DMS 273 (cell line): ENCODE measurements around the gene RETREG1.
"Not testable (repeated sequence)": the region's sequence is repeated elsewhere in the genome, so short reads cannot be mapped to it uniquely, and the experiment has no call there.

ENCODE experiments used
- DNase-seq: peaks from one replicate; lab custom pipeline; 2025; ENCODE audit not compliant: unreplicated experiment; lab: John Stamatoyannopoulos, UW

Gene RETREG1

GRCh38 chr5:16461026-16461425 lies 155.8 kb downstream of the RETREG1 start:
- no peak for DNase-seq

GRCh38 chr5:16459451-16459850 lies 157.3 kb downstream of the RETREG1 start:
- no peak for DNase-seq

- DNase-seq = no peak
These were observed 158.9 kb downstream of the RETREG1 start for GRCh38 chr5:16457853-16458252.

- DNase-seq = peak; percentile 5
These were observed 159.3 kb downstream of the RETREG1 start for GRCh38 chr5:16457451-16457850.

- peak; percentile 84 for DNase-seq
These were observed 160.5 kb downstream of the RETREG1 start for GRCh38 chr5:16456103-16456832.

GRCh38 chr5:16455668-16456067 lies 161.1 kb downstream of the RETREG1 start:
- no peak for DNase-seq

GRCh38 chr5:16454686-16455085 lies 162.1 kb downstream of the RETREG1 start:
- no peak for DNase-seq

GRCh38 chr5:16453609-16454008 lies 163.2 kb downstream of the RETREG1 start:
- no peak for DNase-seq

GRCh38 chr5:16450163-16450562 lies 166.6 kb downstream of the RETREG1 start:
- no peak for DNase-seq

- DNase-seq = peak; percentile 25
These were observed 169.8 kb downstream of the RETREG1 start for GRCh38 chr5:16446993-16447392.

GRCh38 chr5:16437977-16438376 lies 178.8 kb downstream of the RETREG1 start:
- DNase-seq = peak; percentile 17

GRCh38 chr5:16436065-16436682 lies 180.6 kb downstream of the RETREG1 start:
- DNase-seq = not testable (repeated sequence)

GRCh38 chr5:16431490-16431889 lies 185.3 kb downstream of the RETREG1 start:
- no peak for DNase-seq

- no peak for DNase-seq
These were observed 186.3 kb downstream of the RETREG1 start for GRCh38 chr5:16430349-16431089.

- DNase-seq = no peak
These were observed 188.4 kb downstream of the RETREG1 start for GRCh38 chr5:16428359-16428758.

- no peak for DNase-seq
These were observed 189.2 kb downstream of the RETREG1 start for GRCh38 chr5:16427587-16427986.
